HG03095 (cell line): ENCODE measurements around the gene TAS2R9.
"Not testable (repeated sequence)": the region's sequence is repeated elsewhere in the genome, so short reads cannot be mapped to it uniquely, and the experiment has no call there.

Experiments
- ATAC-seq: cut with Tn5 transposase; IDR thresholded peaks from one replicate; pipeline ENCODE4 v1.9.1; 2021; ENCODE audit warnings: moderate library complexity; ENCODE audit not compliant: unreplicated experiment

Gene TAS2R9

GRCh38 chr12:10810068-10810467 lies at the start of gene TAS2R9:
Gene TAS2R9, minus strand, starts transcription at chr12:10810168. Its CDS starts 93 bp downstream, at chr12:10810075.
- no peak for ATAC-seq

GRCh38 chr12:10855807-10856206 lies 45.8 kb upstream of the TAS2R9 start:
- ATAC-seq, result no peak

DNA sequence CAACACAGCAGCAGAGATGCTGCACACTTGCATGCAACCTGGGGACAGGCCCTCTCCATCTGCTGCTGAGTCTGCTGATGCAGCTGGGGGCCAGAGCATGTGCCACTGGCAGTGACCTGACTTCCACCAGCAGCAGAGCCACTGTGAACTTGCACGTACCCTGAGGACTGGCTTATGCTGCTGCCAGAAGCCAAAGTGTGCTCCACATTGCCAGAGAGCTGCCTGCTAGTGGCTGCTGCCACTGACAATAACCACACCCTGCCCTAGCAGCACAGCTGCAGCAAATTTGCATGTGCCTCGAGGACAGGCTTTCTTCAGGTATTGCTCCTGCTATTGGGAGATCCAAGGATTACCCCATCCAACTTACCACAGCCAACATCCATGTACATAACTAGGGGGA lies 43.8 kb upstream of the TAS2R9 start:
- ATAC-seq, result no peak

DNA sequence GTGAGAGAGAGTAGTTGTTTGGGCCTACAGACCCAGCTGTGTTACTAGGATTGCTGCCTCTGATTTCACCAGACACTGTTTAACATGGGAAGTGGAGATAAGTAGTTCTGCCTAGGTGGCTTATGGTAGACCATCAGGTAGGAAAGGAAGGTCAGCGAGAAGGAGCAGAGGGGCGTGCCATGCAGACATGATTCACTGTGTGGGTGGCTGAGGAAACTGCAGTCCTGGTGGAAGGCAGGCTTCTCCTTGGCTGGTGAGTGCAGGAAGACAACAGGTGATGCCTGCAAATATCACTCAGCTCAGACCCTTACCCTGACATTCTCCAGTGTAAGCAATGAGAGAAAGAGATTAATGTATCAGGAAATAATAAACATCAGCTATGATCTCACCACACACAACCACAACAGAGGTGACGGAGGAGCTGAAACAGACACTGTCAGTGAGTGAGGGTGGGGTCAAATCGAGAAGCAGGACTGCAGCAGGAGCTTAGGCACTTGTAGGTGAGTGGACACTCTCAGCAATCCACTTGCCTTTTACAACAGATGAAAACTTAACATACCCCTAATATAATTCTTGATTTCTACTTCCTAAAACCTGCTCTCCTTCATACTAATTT lies 41.4 kb upstream of the TAS2R9 start:
- no peak for ATAC-seq

DNA sequence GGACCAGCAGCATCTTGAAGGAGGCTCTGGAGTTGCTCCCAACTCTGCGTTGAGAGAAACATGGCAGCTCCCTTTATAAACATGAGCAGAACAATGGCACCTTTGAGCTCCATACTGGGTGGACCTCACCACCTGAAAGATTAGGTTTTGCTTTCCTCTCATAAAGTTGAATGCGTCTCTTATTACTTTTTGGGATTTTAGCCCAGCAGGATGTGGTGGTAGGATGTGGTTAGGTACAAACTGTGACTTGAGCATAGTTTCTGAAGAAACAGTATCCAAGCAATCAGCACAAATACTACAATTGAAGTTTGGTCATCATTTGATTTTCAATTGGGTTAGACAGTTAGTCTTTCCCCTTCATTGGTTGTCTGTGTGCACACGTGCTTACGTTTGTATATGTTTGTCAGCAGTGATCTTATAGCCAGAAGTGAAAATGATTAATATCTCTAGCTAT lies 39.5 kb upstream of the TAS2R9 start, which contains the start of gene PRR4:
PRR4 (minus strand) TSS at position 51 of the 454 bp plus-strand sequence; CDS start at position 13, 38 bp downstream.
- no peak for ATAC-seq

- ATAC-seq, result no peak
Measured at GRCh38 chr12:10847744-10848143, 37.8 kb upstream of the TAS2R9 start.

- ATAC-seq, result no peak
Measured at GRCh38 chr12:10842862-10843261, 32.9 kb upstream of the TAS2R9 start.

DNA sequence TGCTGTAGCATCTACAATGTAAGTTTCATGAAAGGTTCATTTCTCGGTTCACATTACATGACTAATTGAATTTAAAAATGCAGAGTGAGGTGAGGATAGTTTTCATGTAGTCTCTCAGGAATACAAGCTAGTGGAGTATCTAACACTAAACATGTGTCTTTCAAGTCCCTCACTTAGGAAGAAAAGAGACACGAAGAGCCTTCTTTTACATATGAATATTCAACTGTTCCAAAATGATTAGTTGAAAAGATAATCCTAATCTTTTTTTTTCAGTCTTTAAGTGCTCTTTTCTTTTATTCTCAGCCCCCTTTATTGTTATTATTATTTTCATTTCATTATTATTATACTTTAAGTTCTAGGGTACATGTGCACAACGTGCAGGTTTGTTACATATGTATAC lies 28.5 kb upstream of the TAS2R9 start:
- ATAC-seq, result no peak

DNA sequence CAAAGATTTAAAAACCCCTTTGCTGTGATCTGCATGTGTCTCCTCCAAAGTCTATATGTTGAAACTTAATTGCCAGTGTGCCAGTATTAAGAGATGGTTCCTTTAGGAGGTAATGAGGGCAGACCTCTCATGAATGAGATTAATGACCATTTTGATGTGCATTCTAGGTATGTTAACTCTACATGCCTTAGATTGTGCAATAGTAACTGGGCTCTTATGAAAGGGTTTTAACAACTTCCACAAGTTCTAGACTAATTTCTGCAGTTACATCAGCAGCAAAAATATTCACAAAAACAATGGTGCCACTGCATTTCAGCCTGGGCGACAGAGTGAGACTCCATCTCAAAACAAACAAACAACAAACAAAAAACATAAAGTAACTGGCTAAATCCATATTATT lies 20.0 kb upstream of the TAS2R9 start:
- ATAC-seq, result no peak

GRCh38 chr12:10826258-10826657 lies 16.3 kb upstream of the TAS2R9 start, which contains the start of gene TAS2R10:
Gene TAS2R10, minus strand, starts transcription at chr12:10826358. Its CDS starts 89 bp downstream, at chr12:10826269.
- ATAC-seq, result no peak

GRCh38 chr12:10824957-10825356 lies 15.0 kb upstream of the TAS2R9 start:
- no peak for ATAC-seq

DNA sequence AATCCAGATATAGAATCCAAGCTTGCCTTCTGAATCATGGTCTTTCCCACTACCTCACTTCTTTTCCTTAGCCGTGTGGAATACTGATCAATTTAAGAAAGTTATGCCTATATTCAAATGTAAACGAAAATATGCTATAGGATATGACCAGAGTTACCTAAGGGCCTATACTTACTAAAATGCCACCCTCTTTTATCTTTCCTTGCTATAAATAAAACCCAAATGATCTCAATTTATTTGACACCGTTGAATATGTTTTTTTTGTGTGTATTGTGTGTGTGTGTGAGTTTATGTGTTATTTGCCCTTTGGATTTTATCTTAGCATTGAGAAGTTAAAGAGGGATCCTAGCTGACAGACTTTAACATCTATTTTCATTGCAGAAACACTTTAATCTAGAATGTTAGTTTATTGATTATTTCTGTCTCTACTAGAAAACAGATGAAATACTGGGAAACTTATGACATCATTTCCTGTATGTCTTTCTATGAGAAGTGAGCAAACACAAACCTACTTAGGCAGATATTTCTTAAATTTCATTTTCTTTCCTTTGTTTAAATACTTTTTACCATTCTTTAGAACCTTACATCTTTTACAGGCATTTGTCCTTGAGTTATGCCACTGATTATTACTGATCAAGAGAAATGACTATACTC lies 2.0 kb upstream of the TAS2R9 start:
- no peak for ATAC-seq

DNA sequence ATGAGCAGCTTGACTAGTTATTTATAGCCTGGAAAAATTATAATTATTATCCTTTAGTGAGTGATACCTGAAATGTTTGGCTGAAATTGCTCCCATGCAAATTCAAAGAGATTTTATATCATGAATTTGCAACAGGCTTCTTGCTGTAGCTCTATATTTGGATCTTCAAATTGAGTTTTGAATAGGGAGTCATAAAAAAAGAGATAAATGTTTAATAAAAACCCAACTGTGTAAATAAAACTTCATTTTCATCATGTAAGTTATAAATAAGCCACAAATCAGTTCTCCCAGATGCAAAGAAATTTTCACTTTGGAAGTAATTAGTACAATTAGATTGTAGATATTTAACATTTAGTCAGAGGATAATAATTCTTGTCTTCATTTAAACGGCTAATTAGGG lies 2.8 kb downstream of the TAS2R9 start, which contains the start of gene TAS2R8:
TAS2R8 (minus strand) TSS at position 101 of the 400 bp plus-strand sequence. CDS start 306 bp downstream, outside the sequence.
- no peak for ATAC-seq

DNA sequence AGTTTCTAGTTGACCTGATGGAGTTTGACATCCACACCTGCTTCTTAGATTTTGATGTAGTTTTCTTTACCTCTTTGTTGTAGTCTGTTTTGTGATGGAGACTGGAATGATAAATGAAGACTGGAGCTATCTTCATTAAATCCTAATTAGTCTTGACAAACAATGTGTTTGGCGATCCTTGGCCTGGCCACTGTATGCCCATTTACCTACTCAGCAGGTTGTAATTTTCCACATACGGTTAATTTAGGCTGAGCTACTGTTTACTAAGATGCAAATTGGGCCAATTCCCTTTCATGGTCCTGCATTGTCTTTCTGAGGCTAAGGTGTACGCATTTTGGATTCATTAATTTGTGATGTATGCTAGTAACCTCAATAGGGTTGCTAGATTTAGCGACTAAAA lies 7.4 kb downstream of the TAS2R9 start, which contains the start of gene TAS2R7:
TAS2R7 (minus strand) TSS at position 41 of the 400 bp plus-strand sequence. CDS start 57 bp downstream, outside the sequence.
- ATAC-seq, result no peak

DNA sequence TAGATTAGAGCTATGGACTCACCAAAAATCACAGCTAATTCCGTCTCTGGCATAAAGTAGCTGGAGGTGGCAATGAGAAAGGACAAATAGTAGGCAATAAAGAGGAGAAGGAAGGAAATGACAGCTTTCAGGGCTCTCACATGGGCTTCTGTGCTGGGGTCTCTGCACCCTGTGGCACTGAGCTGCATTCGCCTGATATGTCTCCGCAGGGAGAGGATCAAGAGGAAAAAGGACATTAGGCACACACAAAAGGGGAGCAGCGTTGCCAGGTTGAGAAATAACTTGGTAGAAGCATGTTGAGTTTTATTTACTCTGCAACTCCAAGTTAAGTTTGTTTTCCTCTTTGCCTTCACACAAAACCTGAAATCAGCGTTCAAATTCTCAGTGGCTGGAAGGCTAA lies 8.2 kb downstream of the TAS2R9 start:
- ATAC-seq, result no peak

DNA sequence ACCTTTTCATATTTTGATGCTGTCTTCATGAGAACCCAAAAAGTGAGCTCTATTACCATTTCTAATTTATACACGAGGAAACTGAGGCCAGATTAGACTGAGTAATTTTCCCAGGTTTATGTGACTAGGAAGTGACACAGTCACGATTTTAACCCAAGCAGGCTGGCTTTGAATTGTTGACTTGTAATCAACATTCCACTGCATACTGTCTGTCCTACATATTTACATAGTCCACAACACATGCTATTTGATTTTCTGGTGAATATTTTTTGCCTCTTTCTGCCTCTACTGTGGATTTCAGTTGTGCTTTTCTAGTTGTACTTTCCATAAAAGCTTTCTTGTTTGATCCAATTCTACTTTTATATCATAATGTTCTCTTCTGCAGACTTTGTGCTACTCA lies 15.7 kb downstream of the TAS2R9 start:
- no peak for ATAC-seq

GRCh38 chr12:10791769-10792168 lies 18.2 kb downstream of the TAS2R9 start:
- not testable (repeated sequence) for ATAC-seq

DNA sequence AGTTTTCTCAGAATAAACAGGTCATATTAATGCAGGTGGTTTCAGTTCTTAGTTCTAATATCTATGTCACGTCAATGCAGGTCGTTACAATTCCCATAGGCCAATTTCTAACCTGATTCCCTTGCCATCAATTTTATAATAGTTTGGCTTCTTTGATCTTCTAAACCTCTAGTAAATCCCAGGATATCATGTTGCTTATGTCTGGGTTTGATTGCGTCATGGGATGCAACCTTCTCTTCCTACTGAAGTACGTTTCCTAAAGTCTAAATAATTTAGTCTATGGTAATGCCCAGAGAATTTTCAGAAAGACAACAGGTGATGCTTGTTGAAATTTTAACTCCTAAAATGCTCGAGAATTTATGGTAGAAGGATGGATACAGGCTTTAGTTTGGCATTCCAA lies 26.7 kb downstream of the TAS2R9 start:
- no peak for ATAC-seq

DNA sequence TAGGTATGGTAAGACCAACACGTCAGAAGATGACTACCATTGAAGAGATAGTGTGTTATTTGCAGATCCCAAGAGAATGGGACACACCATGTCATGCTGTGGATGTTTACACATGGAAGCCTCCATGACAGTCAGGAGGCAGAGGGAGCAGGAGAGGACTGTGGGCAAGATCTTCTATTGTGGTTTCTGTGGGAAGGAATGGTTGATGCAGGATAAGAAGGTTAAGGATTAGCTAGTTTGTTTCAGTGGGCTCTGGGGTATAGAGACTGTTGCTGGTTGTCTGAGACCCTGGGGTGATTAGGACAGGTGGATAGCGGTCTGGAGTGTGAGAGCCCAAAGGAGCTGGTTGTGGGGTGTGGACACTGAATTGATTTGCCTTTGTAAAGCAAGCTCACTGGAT lies 30.9 kb downstream of the TAS2R9 start:
- ATAC-seq, result no peak

DNA sequence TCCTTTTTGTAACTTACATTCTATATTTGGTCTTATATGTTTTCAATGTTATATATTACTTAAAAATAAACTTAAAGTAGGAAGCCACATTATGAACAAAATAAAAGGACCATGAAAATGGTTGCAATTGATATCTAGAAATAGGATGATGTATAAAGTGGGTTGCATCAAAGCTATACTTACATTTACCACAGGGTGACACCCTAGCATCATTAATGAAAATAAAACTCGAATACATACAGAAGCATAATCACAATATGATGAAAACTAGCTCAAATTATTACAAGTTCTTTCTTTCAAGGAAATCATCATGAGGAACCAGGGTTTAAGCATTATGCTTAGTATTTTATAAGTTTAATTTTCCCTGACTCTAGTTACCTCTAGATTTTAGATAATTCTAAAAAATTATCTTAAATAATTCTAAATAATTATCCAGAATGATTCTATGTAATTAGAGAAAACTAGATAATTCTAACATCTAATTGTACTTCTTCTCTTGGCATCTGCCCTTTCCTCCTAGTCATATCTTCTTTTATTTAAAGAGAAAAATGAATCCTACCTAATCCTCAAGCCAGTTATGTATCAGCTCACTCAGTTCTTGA lies 38.7 kb downstream of the TAS2R9 start:
- ATAC-seq, result no peak

GRCh38 chr12:10759657-10760056 lies 50.3 kb downstream of the TAS2R9 start:
- no peak for ATAC-seq
